DOHH2 (cell line): ENCODE results near the gene TULP3.
"Not testable (repeated sequence)": the region's sequence is repeated elsewhere in the genome, so short reads cannot be mapped to it uniquely, and the experiment has no call there.

ENCODE experiments used
- H3F3A ChIP-seq: fragments of 200-600 bp; sonication (generic), shearing (Covaris generic); 2 replicates; pipeline ENCODE4 v1.6.0; 2016; ENCODE audit warnings: antibody characterized with exemption, mild to moderate bottlenecking; ENCODE audit not compliant: control insufficient read depth, insufficient read depth
- H3K27ac ChIP-seq: fragments of 200-600 bp; sonication (generic); 2 replicates; pipeline ENCODE4 v1.5.1; 2014; ENCODE audit warnings: low read depth, mild to moderate bottlenecking, low read length, moderate library complexity
- H3K27me3 ChIP-seq: fragments of 200-600 bp; sonication (generic); 2 replicates; pipeline ENCODE4 v1.6.1; 2014; ENCODE audit warnings: mild to moderate bottlenecking, low read length, mixed read lengths; ENCODE audit not compliant: control insufficient read depth
- H3K36me3 ChIP-seq: fragments of 200-600 bp; sonication (generic); 2 replicates; pipeline ENCODE4 v1.6.1; 2014; ENCODE audit warnings: mild to moderate bottlenecking, low read length, moderate library complexity, mixed read lengths; ENCODE audit not compliant: control insufficient read depth
- H3K4me1 ChIP-seq: fragments of 200-600 bp; sonication (generic); 2 replicates; pipeline ENCODE4 v1.6.1; 2014; ENCODE audit warnings: mild to moderate bottlenecking, low read length, mixed read lengths; ENCODE audit not compliant: control insufficient read depth
- H3K4me2 ChIP-seq: fragments of 200-600 bp; sonication (generic); 2 replicates; pipeline ENCODE4 v1.6.0; 2014; ENCODE audit warnings: mild to moderate bottlenecking, low read length, moderate library complexity
- H3K4me3 ChIP-seq: fragments of 200-600 bp; sonication (generic); 2 replicates; pipeline ENCODE4 v1.5.1; 2014; ENCODE audit warnings: mild to moderate bottlenecking, low read length, mixed read lengths
- H3K79me2 ChIP-seq: fragments of 200-600 bp; sonication (generic); 2 replicates; pipeline ENCODE4 v1.6.1; 2014; ENCODE audit warnings: mild to moderate bottlenecking, low read length, mixed read lengths; ENCODE audit not compliant: control insufficient read depth
- H3K9me2 ChIP-seq: fragments of 200-600 bp; sonication (generic); replicated peaks from 2 replicates; pipeline ENCODE4 v1.6.1; 2014; ENCODE audit warnings: mild to moderate bottlenecking, low read length, mixed read lengths; ENCODE audit not compliant: control insufficient read depth
- H3K9me3 ChIP-seq: fragments of 200-600 bp; sonication (generic); 2 replicates; pipeline ENCODE4 v1.6.1; 2014; ENCODE audit warnings: antibody characterized with exemption, low read length, mixed read lengths; ENCODE audit not compliant: control insufficient read depth, insufficient read depth
- H4K20me1 ChIP-seq: fragments of 200-600 bp; sonication (generic); 2 replicates; pipeline ENCODE4 v1.6.0; 2014; ENCODE audit warnings: low read depth, mild to moderate bottlenecking, antibody characterized with exemption, low read length, moderate library complexity; ENCODE audit not compliant: control insufficient read depth, insufficient read depth
- EZH2phosphoT487 ChIP-seq: fragments of 200-600 bp; sonication (generic); IDR thresholded peaks from 2 replicates; pipeline ENCODE4 v1.6.1; 2017; ENCODE audit warnings: borderline replicate concordance, mild to moderate bottlenecking, antibody characterized with exemption, low read length, moderate library complexity, mixed read lengths
- TF ChIP-seq, protein P1 (sequence below): fragments of 200-600 bp; sonication (generic); IDR thresholded peaks from one replicate; pipeline ENCODE4 v1.5.1; 2014; ENCODE audit warnings: antibody characterized with exemption, mild to moderate bottlenecking, low read depth, low read length; ENCODE audit not compliant: poor library complexity, severe bottlenecking

TULP3 gene

DNA sequence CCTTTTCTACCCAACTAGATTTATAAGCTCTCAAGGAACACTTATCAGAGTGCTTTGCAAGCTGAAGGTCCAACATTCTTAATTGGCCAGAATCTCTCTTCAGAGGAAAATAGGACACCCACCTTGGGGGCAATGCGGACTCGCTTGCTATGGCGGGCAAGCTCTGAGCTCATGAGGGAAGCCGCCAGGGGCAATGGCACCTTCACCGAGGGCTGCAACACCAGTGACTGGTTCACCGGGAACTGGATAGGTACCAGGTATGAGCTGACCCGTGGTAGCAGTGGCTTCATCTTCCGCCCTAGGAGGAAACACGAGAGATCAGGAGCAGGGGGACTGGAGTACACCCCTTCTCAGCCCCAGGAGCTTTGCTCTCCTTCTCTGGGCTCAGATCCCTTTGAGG is 26.5 kb upstream of the TULP3 start:
- Histone ChIP-seq H4K20me1 (peaks cover 2% of the 10 kb centered on the region; the same call in 1 of the 2 replicates), H3K4me1 (no peaks in the 10 kb centered on the region), H3K9me3 (no peaks in the 10 kb centered on the region), H3K79me2 (no peaks in the 10 kb centered on the region), H3K27ac (no peak overlapping the region), H3K27me3 (no peaks in the 10 kb centered on the region), H3K36me3 (peaks cover 82% of the 10 kb centered on the region), H3K4me2 (no peak overlapping the region), H3F3A (peaks cover 2% of the 10 kb centered on the region; the same call in 1 of the 2 replicates), H3K9me2 (no peaks in the 10 kb centered on the region), H3K4me3 (no peak overlapping the region)
- TF ChIP-seq, protein P1, sequence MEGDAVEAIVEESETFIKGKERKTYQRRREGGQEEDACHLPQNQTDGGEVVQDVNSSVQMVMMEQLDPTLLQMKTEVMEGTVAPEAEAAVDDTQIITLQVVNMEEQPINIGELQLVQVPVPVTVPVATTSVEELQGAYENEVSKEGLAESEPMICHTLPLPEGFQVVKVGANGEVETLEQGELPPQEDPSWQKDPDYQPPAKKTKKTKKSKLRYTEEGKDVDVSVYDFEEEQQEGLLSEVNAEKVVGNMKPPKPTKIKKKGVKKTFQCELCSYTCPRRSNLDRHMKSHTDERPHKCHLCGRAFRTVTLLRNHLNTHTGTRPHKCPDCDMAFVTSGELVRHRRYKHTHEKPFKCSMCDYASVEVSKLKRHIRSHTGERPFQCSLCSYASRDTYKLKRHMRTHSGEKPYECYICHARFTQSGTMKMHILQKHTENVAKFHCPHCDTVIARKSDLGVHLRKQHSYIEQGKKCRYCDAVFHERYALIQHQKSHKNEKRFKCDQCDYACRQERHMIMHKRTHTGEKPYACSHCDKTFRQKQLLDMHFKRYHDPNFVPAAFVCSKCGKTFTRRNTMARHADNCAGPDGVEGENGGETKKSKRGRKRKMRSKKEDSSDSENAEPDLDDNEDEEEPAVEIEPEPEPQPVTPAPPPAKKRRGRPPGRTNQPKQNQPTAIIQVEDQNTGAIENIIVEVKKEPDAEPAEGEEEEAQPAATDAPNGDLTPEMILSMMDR: no peak
- no peak for TF ChIP-seq EZH2phosphoT487

DNA sequence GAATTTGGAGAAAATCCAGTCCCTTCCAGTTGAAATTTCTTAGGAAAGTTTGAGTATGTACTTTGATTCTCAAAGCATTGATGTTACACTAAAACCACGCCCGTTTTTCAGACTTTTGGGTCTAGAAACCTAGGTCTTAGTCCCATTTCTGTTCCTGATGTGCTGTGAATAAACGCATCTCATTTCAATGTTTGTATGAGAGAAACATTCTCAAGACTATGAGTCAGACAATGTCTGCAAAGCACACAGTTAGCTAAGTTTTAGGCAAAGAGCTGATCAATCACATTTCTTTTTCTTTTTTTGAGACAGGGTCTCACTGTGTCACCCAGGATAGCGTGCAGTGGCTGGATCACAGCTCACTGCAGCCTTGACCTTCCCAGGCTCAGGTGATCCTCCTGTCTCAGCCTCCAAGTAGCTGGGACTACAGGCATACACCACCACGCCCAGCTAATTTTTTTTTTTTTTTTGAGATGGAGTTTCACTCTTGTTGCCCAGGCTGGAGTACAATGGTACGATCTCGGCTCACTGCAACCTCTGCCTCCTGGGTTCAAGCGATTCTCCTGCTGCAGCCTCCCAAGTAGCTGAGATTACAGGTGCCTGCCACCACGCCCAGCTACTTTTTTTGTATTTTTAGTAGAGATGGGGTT is 21.6 kb upstream of the TULP3 start:
- not testable (repeated sequence) for H3K4me2 ChIP-seq, H3F3A ChIP-seq
- peaks cover 87% of the 10 kb centered on the region for H3K36me3 ChIP-seq

DNA sequence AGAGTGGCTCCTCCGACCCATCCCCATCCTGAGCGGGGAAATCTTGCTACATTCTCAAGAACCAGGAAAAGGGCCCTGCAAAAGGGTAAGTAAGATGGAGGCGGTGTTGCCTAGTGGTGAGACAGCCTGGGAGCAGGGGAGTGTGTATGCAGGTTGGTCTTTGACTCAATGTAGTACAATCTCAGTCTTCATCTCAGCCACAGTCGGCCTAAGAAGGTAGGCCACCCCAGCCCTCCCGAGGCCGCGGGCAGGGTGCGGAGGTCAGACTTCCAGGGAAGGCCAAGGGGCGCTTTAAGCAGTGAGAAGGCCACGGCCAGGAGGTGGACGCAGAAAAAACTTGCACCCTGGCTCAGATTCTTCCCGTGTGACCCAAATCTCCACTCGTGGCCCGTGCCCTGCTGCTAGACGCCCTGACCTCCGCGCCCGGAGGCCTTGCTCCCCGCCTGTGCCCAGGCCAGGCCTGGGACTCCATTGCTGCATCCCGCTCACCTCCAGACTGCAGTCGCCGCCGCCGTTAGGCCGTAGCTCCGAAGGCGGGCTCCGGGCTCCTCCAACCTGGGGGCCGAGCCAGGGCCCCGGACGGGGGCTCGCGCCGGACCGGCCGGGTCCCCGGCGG is 14.2 kb upstream of the TULP3 start:
- H3K9me3 ChIP-seq: no peaks in the 10 kb centered on the region
- peak overlapping the region; percentile 75 for H3K27ac ChIP-seq
- peaks cover 23% of the 10 kb centered on the region for H3K4me1 ChIP-seq
- H4K20me1 ChIP-seq: 0 out of 2 replicates have a peak, but pooled peaks cover 4% of the 10 kb centered on the region
- TF ChIP-seq, protein P1: peak; percentile 9
- TF ChIP-seq EZH2phosphoT487: no peak
- peaks cover 55% of the 10 kb centered on the region for H3K36me3 ChIP-seq
- no peaks in the 10 kb centered on the region for H3K27me3 ChIP-seq
- peak overlapping the region; percentile 90 for H3K4me3 ChIP-seq
- peak overlapping the region; percentile 75 for H3K4me2 ChIP-seq
- peaks cover 3% of the 10 kb centered on the region; the same call in 1 of the 2 replicates for H3F3A ChIP-seq
- no peaks in the 10 kb centered on the region for H3K9me2 ChIP-seq
- H3K79me2 ChIP-seq: peaks cover 100% of the 10 kb centered on the region

More for the DNA sequence above, 21.6 kb upstream of the TULP3 start:
- H3K27ac ChIP-seq, H3K9me3 ChIP-seq, H3K27me3 ChIP-seq, H3K4me1 ChIP-seq, H3K4me3 ChIP-seq, H3K9me2 ChIP-seq, H4K20me1 ChIP-seq: not testable (repeated sequence)
- peaks cover 33% of the 10 kb centered on the region for H3K79me2 ChIP-seq
